HUES48 (cell line): ENCODE data around the gene KRTAP10-12.

Experiments used
- H3K27ac ChIP-seq: one replicate; pipeline ENCODE4 v1.7.0; 2013; ENCODE audit warnings: low read depth, low read length, inconsistent platforms
- H3K27me3 ChIP-seq: 2 replicates; pipeline ENCODE4 v1.6.1; 2013; ENCODE audit warnings: mild to moderate bottlenecking, low read length; ENCODE audit not compliant: control insufficient read depth, insufficient read depth
- H3K36me3 ChIP-seq: 2 replicates; pipeline ENCODE4 v1.6.1; 2013; ENCODE audit warnings: low read length; ENCODE audit not compliant: control insufficient read depth, insufficient read depth
- H3K4me1 ChIP-seq: 2 replicates; pipeline ENCODE4 v1.6.1; 2013; ENCODE audit warnings: mild to moderate bottlenecking, low read length; ENCODE audit not compliant: control insufficient read depth, insufficient read depth
- H3K4me3 ChIP-seq: 2 replicates; pipeline ENCODE4 v1.5.1; 2013; ENCODE audit warnings: mild to moderate bottlenecking, low read depth, low read length
- H3K9ac ChIP-seq: 2 replicates; pipeline ENCODE4 v1.6.1; 2013; ENCODE audit warnings: mild to moderate bottlenecking, low read depth, low read length, moderate library complexity
- H3K9me3 ChIP-seq: 2 replicates; pipeline ENCODE4 v1.6.1; 2013; ENCODE audit warnings: low read length; ENCODE audit not compliant: control insufficient read depth, insufficient read depth

The KRTAP10-12 gene

DNA sequence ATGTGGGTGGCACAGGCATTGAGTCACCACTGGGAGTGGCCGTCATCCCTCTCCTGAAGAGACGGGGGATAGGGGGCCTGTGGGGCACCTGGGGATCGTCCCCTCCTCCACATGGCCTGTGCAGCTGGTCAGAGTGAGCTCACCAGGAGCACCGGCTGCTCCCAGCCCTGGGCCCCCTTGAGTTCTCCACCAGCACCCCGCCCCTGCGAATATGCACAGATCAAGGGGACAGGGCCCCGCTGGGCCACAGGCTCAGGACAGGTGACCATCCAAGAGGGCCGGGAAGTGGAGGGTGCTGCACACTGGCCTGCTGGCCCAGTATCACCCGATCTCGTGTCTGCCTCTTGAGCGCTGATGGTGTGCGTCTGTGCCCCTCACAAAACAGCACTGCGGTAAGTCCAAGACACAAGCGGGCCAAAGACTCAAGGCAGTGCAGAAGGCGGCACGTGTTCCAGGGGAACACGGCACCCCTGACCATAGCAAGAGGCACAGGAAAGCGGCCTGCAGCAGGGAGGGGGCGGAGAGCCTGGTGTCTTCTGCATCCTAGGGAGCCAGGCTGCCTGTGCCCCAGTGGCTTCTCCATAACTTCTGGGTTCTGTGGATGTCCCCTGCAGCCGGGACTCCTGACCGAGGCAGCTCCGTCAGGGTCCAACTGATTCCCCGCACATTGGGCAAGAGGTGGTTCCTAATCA, 32.5 kb downstream of the KRTAP10-12 start:
- H3K27ac ChIP-seq, result no peak overlapping the region
- H3K9me3 ChIP-seq, result no peaks in the 10 kb centered on the region
- H3K9ac ChIP-seq, result no peak overlapping the region
- no peak overlapping the region for H3K4me3 ChIP-seq
- H3K27me3 ChIP-seq, result no peaks in the 10 kb centered on the region
- no peaks in the 10 kb centered on the region for H3K4me1 ChIP-seq
- H3K36me3 ChIP-seq, result no peaks in the 10 kb centered on the region

DNA sequence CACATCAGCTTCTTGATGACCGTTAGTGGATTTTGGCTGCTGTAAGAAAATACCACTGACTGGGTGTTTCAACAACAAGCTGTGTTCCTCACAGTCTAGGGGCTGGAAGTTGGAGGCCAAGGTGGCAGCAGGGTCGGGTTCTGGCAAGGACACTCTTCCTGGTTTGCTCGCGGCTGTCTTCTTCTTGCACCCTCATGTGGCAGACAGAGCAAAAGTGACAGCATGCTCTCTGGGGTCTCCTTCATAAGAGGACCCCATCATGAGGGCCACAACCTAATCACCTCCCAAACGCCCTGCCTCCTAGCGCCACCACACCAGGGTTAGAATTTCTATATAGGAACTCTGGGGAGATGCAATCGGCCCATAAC, 33.0 kb downstream of the KRTAP10-12 start:
- Histone ChIP-seq H3K36me3 (no peaks in the 10 kb centered on the region), H3K9me3 (no peaks in the 10 kb centered on the region), H3K4me3 (no peak overlapping the region), H3K9ac (no peak overlapping the region), H3K27me3 (no peaks in the 10 kb centered on the region), H3K4me1 (no peaks in the 10 kb centered on the region), H3K27ac (no peak overlapping the region)

DNA sequence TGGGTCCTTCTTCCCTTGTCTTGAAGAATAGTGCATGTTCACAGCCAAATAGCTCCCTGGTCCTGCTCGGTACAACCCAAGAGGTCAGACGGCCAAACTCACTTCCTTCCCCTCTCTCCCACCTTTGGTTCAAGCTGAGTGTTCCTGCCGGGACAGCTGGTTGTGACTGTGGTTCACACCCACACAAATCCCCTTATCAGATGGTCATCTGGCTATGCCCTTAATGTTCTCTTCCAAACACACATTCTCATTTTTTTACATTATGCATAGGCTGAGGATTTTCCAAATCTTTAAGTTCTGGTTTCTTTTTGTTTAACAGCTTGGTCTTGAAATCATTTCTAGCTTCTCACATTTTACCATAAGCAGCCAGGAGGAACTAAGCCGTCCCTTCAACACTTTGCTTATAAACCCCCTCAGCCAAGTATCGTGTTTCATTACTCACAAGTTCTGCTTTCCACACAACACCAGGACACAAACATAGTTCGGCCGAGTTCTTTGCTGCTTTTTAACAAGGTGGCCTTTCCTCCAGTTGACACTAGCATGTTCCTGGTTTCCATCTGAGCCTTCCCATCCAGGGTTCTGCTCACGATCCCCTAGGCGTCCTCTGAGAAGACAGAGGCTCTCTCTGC, 34.1 kb downstream of the KRTAP10-12 start:
- Histone ChIP-seq H3K27me3 (no peaks in the 10 kb centered on the region), H3K4me3 (no peak overlapping the region), H3K27ac (no peak overlapping the region)

GRCh38 chr21:44732263-44732662, 35.3 kb downstream of the KRTAP10-12 start:
- no peaks in the 10 kb centered on the region for H3K4me1 ChIP-seq
- H3K27ac ChIP-seq, result no peak overlapping the region
- no peaks in the 10 kb centered on the region for H3K27me3 ChIP-seq

More for the DNA sequence above, 34.1 kb downstream of the KRTAP10-12 start:
- no peak overlapping the region for H3K9ac ChIP-seq
- no peaks in the 10 kb centered on the region for H3K9me3 ChIP-seq
- H3K36me3 ChIP-seq, result no peaks in the 10 kb centered on the region
- no peaks in the 10 kb centered on the region for H3K4me1 ChIP-seq

DNA sequence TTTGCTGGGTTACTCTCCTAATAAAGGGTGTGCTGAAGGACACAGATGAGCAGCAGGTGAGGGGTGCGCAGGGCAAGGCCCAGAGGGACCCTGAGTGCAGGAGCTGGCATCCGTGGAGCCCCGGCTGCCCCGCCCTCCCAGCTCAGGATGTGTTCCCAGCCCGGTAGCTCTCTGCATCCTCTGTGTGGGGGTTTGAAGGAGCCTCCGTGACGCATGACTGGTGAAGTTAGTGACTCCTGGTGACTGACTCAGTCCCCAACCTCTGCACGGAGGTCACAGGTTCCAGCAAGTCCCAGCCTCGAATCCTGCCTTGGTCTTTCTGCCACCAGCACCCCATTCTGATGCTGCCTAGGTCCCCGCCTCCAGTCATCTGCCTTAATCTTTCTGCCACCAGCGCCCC, 36.0 kb downstream of the KRTAP10-12 start:
- H3K9me3 ChIP-seq, result peaks cover 8% of the 10 kb centered on the region
- no peak overlapping the region for H3K4me3 ChIP-seq
- no peak overlapping the region for H3K9ac ChIP-seq
- H3K27ac ChIP-seq, result no peak overlapping the region
- no peaks in the 10 kb centered on the region for H3K4me1 ChIP-seq
- H3K27me3 ChIP-seq, result no peaks in the 10 kb centered on the region
- H3K36me3 ChIP-seq, result no peaks in the 10 kb centered on the region

More at GRCh38 chr21:44732263-44732662, 35.3 kb downstream of the KRTAP10-12 start:
- no peak overlapping the region for H3K9ac ChIP-seq
- H3K36me3 ChIP-seq, result no peaks in the 10 kb centered on the region
- peaks cover 1% of the 10 kb centered on the region for H3K9me3 ChIP-seq
- H3K4me3 ChIP-seq, result no peak overlapping the region

DNA sequence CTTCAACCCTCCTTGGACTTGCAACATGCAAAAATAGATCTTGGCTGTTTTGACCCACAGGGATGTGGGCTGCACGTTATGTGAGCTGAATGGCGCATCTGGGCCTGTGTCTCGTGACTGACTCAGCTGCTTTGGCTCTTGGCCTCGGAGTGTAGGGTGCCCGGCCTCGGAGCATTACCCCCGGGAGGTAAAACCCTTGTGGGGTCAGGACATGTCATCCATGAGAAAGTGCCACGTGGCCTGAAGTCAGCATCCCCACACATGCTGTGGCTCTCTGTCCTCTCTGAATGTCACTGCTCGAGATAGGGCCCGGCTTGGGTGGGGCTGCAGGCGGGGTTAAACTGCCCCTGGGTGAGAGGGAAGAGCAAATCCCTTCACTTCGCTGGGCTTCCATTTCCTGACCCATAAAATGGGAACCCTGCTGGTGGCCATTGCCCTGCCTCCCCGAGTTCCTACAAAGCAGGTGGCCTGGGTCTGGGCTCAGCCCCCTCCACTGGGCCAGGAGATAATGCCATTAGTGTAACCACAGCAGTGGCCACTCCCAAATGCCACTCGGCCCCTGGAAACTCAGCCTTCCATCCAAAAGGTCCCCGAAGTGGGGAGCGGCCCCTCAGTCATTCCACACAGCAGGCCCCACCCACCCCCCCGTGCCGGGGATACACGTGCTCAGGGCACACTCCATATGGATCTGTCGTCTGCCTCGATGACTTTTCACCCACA, 37.2 kb downstream of the KRTAP10-12 start:
- no peaks in the 10 kb centered on the region for H3K4me1 ChIP-seq
- peaks cover 21% of the 10 kb centered on the region for H3K9me3 ChIP-seq
- H3K9ac ChIP-seq, result no peak overlapping the region
- H3K4me3 ChIP-seq, result no peak overlapping the region
- no peaks in the 10 kb centered on the region for H3K27me3 ChIP-seq
- H3K36me3 ChIP-seq, result no peaks in the 10 kb centered on the region
- no peak overlapping the region for H3K27ac ChIP-seq

GRCh38 chr21:44734841-44735240, 37.9 kb downstream of the KRTAP10-12 start:
- Histone ChIP-seq H3K27me3 (no peaks in the 10 kb centered on the region), H3K4me3 (no peak overlapping the region), H3K9ac (no peak overlapping the region), H3K4me1 (no peaks in the 10 kb centered on the region), H3K36me3 (no peaks in the 10 kb centered on the region), H3K27ac (no peak overlapping the region), H3K9me3 (peaks cover 26% of the 10 kb centered on the region)

DNA sequence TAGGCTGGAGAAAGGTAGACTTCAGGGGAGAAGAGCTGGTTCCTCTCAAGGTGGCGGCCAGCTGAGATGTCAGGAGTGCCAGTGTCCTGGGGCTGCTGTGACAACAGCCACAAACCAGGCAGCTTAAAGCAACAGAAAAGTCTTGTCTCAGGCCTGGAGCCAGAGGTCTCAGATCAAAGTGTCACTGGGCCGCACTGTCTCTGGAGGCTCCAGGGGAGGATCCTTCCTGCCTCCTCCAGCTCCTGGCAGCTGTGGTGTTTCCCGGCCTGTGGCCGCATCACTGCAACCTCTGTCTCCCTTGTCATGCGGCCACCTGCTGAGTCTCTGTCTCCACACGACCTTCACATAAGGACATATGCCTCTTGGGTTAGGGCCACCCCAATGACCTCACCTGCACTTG, 38.8 kb downstream of the KRTAP10-12 start:
- Histone ChIP-seq H3K36me3 (no peaks in the 10 kb centered on the region), H3K4me3 (no peak overlapping the region), H3K9me3 (peaks cover 26% of the 10 kb centered on the region), H3K9ac (no peak overlapping the region), H3K27ac (no peak overlapping the region), H3K4me1 (no peaks in the 10 kb centered on the region), H3K27me3 (no peaks in the 10 kb centered on the region)

DNA sequence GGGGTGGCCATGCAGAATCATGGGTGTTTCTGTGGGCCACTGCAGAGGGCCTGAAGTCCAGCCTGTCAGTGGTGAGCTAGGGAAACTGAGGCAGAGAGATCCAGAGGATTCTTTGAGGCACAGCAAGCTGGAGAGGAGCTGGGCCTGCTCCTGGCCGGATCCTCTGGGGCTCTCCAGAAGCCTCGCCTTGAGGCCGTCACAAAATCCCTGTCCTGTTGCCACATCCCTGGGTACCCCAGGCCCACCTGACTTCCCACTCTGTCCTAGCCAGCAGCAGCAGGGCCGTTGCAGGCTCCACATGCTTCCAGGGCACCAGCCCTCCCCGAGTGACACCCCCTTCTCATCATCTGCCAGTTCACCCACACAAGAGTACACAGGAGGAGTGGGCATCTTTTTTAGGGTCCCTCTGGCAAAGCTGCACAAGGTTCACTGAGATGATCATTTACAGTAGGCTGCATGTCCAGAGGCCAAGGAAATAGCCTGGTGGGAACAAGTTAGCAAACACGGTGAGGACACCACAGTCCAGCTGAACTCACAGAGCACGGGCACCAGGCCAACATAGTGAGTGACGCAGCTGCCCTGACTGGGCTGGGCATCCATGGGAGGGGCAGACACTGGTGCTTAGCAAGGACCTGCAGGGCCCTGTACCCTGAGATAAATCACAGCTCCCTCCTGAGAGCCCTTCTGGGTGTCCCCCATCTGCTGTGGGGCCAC, 39.5 kb downstream of the KRTAP10-12 start:
- no peaks in the 10 kb centered on the region for H3K27me3 ChIP-seq
- no peaks in the 10 kb centered on the region for H3K4me1 ChIP-seq
- H3K27ac ChIP-seq, result no peak overlapping the region
- no peak overlapping the region for H3K4me3 ChIP-seq
- H3K9me3 ChIP-seq, result peaks cover 26% of the 10 kb centered on the region
- H3K36me3 ChIP-seq, result no peaks in the 10 kb centered on the region
- no peak overlapping the region for H3K9ac ChIP-seq

DNA sequence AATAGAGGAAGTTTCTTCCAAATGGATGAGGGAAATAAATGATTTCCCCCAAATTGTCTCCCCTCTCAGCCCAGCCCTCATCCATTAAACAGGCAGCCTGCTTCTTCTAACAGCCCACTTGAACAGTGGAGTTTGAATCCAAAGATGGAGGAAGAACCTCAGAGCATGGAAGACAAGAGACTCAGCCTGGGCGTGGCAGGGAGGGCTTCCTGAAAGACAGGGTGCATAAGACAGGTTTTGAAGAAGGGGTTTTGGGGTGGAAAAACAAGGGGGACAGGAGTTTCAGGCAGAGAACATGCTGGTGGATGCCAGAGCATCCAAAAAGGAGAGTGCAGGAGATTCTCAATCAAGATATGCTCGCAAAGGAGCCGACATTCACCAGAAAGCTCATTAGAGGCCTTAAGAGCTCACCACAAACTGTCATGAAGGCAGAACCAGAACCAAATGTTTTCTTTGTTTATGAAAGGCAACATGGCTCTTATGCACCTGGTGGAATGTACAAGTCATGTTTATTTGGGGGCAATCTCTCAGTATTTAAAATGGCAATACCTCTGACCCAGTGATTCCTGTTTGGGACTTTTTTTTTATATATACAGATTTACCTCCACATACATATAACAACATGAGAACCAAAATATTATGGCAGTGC, 40.9 kb downstream of the KRTAP10-12 start:
- no peak overlapping the region for H3K4me3 ChIP-seq
- H3K9me3 ChIP-seq, result peaks cover 26% of the 10 kb centered on the region
- H3K4me1 ChIP-seq, result no peaks in the 10 kb centered on the region
- H3K9ac ChIP-seq, result no peak overlapping the region
- no peak overlapping the region for H3K27ac ChIP-seq
- H3K36me3 ChIP-seq, result no peaks in the 10 kb centered on the region
- no peaks in the 10 kb centered on the region for H3K27me3 ChIP-seq
